Muscle layer of duodenum (tissue), 2 donors: ENCODE measurements around the gene MOAP1.
"Not testable (repeated sequence)": the region's sequence is repeated elsewhere in the genome, so short reads cannot be mapped to it uniquely, and the experiment has no call there.

Experiments used
- H3K27ac ChIP-seq: one replicate; pipeline ENCODE4 v1.7.0; 2013; ENCODE audit warnings: mild to moderate bottlenecking, low read length
- H3K27me3 ChIP-seq: one replicate; pipeline ENCODE4 v1.7.0; 2013; ENCODE audit warnings: low read depth, mild to moderate bottlenecking, control low read depth, low read length
- H3K36me3 ChIP-seq, 2 donors: one replicate each; pipeline ENCODE4 v1.7.0; 2013; ENCODE audit warnings: low read length in 2 of 2, control low read depth in 1 of 2, mild to moderate bottlenecking in 1 of 2; ENCODE audit not compliant: insufficient read depth in 2 of 2, control insufficient read depth in 1 of 2
- H3K4me1 ChIP-seq, 2 donors: one replicate each; pipeline ENCODE4 v1.7.0; 2013; ENCODE audit warnings: low read length in 2 of 2, mild to moderate bottlenecking in 2 of 2, control low read depth in 1 of 2, moderate library complexity in 1 of 2; ENCODE audit not compliant: insufficient read depth in 2 of 2, control insufficient read depth in 1 of 2
- H3K4me3 ChIP-seq, 2 donors: one replicate each; pipeline ENCODE4 v1.7.0; 2013; ENCODE audit warnings: low read length in 2 of 2, low read depth in 1 of 2, mild to moderate bottlenecking in 1 of 2
- H3K9me3 ChIP-seq, 2 donors: one replicate each; pipeline ENCODE4 v1.7.0; 2013; ENCODE audit warnings: low read length in 2 of 2, control low read depth in 1 of 2, mild to moderate bottlenecking in 1 of 2; ENCODE audit not compliant: control insufficient read depth in 1 of 2
- donor health status: healthy.

MOAP1 gene

DNA sequence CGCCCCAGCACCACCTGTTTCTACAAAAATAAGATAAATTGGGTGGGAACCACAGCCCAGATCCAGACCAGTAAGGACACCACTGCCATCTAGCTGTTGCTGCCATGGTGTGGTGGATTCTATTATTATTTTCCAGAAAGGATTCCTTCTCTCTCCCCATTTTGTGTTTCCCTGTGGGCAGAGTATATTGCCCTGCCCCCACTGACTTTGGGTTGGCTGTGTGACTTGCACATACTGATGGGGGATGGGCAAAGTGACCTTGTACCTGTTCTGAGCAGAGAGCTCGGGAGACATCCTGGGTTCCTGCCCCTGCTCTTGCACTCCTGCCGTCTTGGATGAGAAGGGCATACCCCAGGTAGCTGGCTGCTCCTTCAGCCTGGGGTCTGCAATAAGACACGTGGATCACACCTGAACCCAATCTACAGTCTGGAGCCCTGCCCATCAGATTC, 24.3 kb downstream of the MOAP1 start:
- H3K4me3 ChIP-seq: no peak overlapping the region
- H3K27ac ChIP-seq: no peak overlapping the region
- H3K9me3 ChIP-seq: no peaks in the 10 kb centered on the region
- no peaks in the 10 kb centered on the region for H3K4me1 ChIP-seq
- H3K27me3 ChIP-seq: no peaks in the 10 kb centered on the region
- no peaks in the 10 kb centered on the region for H3K36me3 ChIP-seq

- not testable (repeated sequence) for H3K9me3 ChIP-seq, H3K4me3 ChIP-seq, H3K27ac ChIP-seq, H3K36me3 ChIP-seq, H3K4me1 ChIP-seq, H3K27me3 ChIP-seq
Observed at GRCh38 chr14:93159625-93160352, 24.9 kb downstream of the MOAP1 start.

DNA sequence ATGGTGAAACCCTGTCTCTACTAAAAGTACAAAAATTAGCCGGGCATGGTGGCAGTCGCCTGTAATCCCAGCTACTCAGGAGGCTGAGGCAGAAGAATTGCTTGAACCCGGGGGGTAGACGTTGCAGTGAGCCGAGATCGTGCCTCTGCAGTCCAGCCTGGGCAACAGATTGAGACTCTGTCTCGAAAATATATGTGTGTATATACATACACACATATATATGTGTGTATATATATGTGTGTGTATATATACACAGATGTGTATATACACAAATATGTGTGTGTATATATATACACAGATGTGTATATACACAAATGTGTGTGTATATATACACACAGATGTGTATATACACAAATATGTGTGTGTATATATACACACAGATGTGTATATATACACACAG, 26.3 kb downstream of the MOAP1 start:
- not testable (repeated sequence) for H3K27me3 ChIP-seq, H3K9me3 ChIP-seq, H3K36me3 ChIP-seq, H3K4me1 ChIP-seq, H3K27ac ChIP-seq, H3K4me3 ChIP-seq

DNA sequence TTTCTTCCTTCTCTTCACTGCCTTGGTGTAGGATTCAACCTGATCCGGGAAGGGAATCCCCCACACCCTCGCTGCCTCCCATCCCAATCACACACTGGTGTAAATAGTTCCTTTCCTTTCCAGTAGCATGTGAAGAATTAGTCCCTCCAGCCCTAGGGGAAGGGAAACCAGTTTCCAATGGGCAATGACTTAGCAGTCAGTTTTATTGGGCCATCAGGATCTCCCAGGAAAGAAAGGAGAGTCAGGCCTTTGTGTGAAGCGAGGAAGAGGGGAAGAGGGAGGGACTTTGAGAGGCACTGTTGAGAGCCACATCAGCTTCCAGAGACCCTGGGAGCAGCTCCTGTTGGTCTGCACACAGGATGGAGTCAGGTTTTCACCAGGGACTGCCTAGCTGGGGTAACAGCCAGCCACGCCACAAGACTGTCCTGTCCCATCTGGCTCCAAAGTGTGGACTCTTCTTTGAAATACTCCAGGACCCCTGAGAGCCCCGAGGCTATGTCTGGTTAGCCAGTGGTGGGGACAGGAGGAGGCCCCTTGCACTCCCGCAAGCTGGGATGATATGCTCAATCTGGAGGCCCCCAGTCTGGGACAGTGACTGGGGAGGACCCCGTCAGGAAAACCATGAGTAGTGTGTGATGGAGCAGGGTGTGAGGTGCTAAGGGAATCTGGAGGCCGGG, 27.9 kb downstream of the MOAP1 start:
- no peak overlapping the region for H3K27ac ChIP-seq
- no peaks in the 10 kb centered on the region for H3K27me3 ChIP-seq
- H3K4me3 ChIP-seq: no peak overlapping the region
- H3K9me3 ChIP-seq: no peaks in the 10 kb centered on the region
- no peaks in the 10 kb centered on the region for H3K36me3 ChIP-seq
- H3K4me1 ChIP-seq: no peaks in the 10 kb centered on the region

- no peaks in the 10 kb centered on the region for H3K9me3 ChIP-seq
- no peak overlapping the region for H3K4me3 ChIP-seq
- H3K36me3 ChIP-seq: no peaks in the 10 kb centered on the region
- H3K27ac ChIP-seq: no peak overlapping the region
- H3K4me1 ChIP-seq: no peaks in the 10 kb centered on the region
- no peaks in the 10 kb centered on the region for H3K27me3 ChIP-seq
Observed at GRCh38 chr14:93155667-93156066, 29.0 kb downstream of the MOAP1 start.

GRCh38 chr14:93153121-93153520, 31.6 kb downstream of the MOAP1 start:
- no peak overlapping the region for H3K27ac ChIP-seq
- H3K9me3 ChIP-seq: no peaks in the 10 kb centered on the region
- no peaks in the 10 kb centered on the region for H3K36me3 ChIP-seq
- H3K4me3 ChIP-seq: no peak overlapping the region
- no peaks in the 10 kb centered on the region for H3K4me1 ChIP-seq
- H3K27me3 ChIP-seq: no peaks in the 10 kb centered on the region

GRCh38 chr14:93150227-93151208, 34.2 kb downstream of the MOAP1 start:
- Histone ChIP-seq H3K4me3 (no peak overlapping the region), H3K36me3 (no peaks in the 10 kb centered on the region), H3K27ac (no peak overlapping the region), H3K9me3 (no peaks in the 10 kb centered on the region), H3K4me1 (no peaks in the 10 kb centered on the region), H3K27me3 (no peaks in the 10 kb centered on the region)

DNA sequence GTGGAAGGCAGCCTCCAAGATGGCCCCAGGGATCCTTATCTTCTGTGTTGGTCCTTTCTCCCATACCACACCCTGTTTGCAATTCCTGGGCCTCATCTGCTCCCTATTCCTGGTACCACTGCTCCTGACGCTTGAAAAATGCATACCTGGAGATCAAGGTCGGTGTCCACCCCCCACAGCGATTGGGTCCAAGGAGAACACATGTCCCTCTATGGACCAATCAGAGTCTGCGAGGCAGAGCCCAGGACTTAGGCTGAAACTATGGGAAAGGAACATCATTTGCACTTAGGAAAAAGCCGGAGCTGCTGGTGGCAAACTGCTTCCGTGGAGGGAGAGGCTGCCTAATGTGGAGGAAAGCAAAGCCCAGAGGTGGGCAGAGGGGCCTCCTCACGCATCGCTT, 35.7 kb downstream of the MOAP1 start:
- Histone ChIP-seq H3K27me3 (no peaks in the 10 kb centered on the region), H3K27ac (no peak overlapping the region), H3K4me1 (no peaks in the 10 kb centered on the region), H3K36me3 (no peaks in the 10 kb centered on the region), H3K4me3 (no peak overlapping the region), H3K9me3 (no peaks in the 10 kb centered on the region)

DNA sequence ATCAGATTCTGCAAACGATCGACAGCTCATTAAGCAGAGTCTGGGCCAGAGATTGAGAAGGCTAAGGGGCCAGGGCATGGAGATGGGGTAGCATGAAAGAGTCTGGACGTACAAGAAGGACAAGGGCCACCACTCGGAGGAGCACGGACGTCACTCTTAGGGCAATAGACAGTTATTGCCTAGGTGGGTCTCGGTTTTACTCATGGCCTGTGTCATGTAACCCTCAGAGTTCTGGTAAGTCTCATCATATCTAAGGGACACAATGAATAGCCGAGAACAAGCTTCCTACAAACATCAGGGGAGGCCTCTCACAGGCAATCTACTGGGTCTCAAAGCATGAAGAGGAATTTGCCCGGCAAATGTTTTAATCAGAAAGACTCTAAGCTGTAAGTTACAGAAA, 38.6 kb downstream of the MOAP1 start:
- H3K9me3 ChIP-seq: no peaks in the 10 kb centered on the region
- no peak overlapping the region for H3K27ac ChIP-seq
- H3K36me3 ChIP-seq: no peaks in the 10 kb centered on the region
- no peaks in the 10 kb centered on the region for H3K4me1 ChIP-seq
- no peak overlapping the region for H3K4me3 ChIP-seq
- no peaks in the 10 kb centered on the region for H3K27me3 ChIP-seq

GRCh38 chr14:93142854-93143652, 41.6 kb downstream of the MOAP1 start:
- H3K9me3 ChIP-seq: no peaks in the 10 kb centered on the region
- no peak overlapping the region for H3K4me3 ChIP-seq
- no peaks in the 10 kb centered on the region for H3K36me3 ChIP-seq
- H3K4me1 ChIP-seq: no peaks in the 10 kb centered on the region
- no peak overlapping the region for H3K27ac ChIP-seq
- no peaks in the 10 kb centered on the region for H3K27me3 ChIP-seq
